GM12878 (cell line): ENCODE data around the gene DEFB132. TPM values are rescaled to one million over a fixed set of nuclear protein-coding genes. Genes with fewer than 3 reads are reported as not detected.

Source experiments
- ATAC-seq: fragments of 200-7000 bp; cut with Tn5 transposase; 3 replicates; pipeline ENCODE4 v1.9.1; 2020; ENCODE audit warnings: mild to moderate bottlenecking, moderate library complexity
- BruUV-seq: library from RNA; stranded (reverse); fragments of 400-500 nt; replicated peaks from 2 replicates; lab custom pipeline; 2021; lab: Mats Ljungman, UMichigan
- CTCF ChIA-PET: fragments of 300-600 bp; sonication (Branson Sonifier 250); formaldehyde crosslinking; extraction: SDS; loops from one replicate; lab custom pipeline; 2021; ENCODE audit warnings: inconsistent platforms; lab: Yijun Ruan, JAX
- POLR2A ChIA-PET: fragments of 350-600 bp; formaldehyde crosslinking; extraction: SDS; loops from one replicate; lab custom pipeline; 2021; ENCODE audit warnings: inconsistent platforms; lab: Charles Lee
- RAD21 ChIA-PET: fragments of 300-600 bp; sonication (Branson Sonifier 250); formaldehyde crosslinking; loops from one replicate; lab custom pipeline; 2023; ENCODE audit warnings: antibody characterized with exemption; ENCODE audit not compliant: unreplicated experiment; lab: Charles Lee
- SMC1A ChIA-PET: fragments of 300-600 bp; sonication (Branson Sonifier 250); formaldehyde crosslinking; loops from one replicate; lab custom pipeline; 2023; ENCODE audit not compliant: unreplicated experiment, uncharacterized antibody; lab: Charles Lee
- DNase-seq: peaks from one replicate; pipeline ENCODE4 v3.0.0-alpha.2; 2011; ENCODE audit warnings: low read depth, low spot score
- FAIRE-seq: peaks from 3 replicates; lab custom pipeline; 2011; peaks lifted over from hg19 to GRCh38; lab: Jason Lieb, UNC
- H2AFZ ChIP-seq: 2 replicates; pipeline ENCODE4 v1.6.0; 2011; ENCODE audit warnings: low read depth, low read length, control low read depth; ENCODE audit not compliant: control insufficient read depth
- H3K27ac ChIP-seq: 2 replicates; pipeline ENCODE4 v1.5.1; 2011; ENCODE audit warnings: control low read depth; ENCODE audit not compliant: control insufficient read depth, insufficient read depth
- H3K27me3 ChIP-seq, 2 experiments: replicated peaks in 1 of 2; 2 replicates each; pipeline versions ENCODE4 v1.6.0 to v1.6.1; 2011; ENCODE audit warnings: low read length in 1 of 2; ENCODE audit not compliant: control insufficient read depth in 2 of 2, insufficient read depth in 2 of 2
- H3K36me3 ChIP-seq, 2 experiments: 2 replicates each; pipeline ENCODE4 v1.5.1; 2011; ENCODE audit warnings: low read length in 1 of 2; ENCODE audit not compliant: control insufficient read depth in 2 of 2, insufficient read depth in 2 of 2
- H3K4me1 ChIP-seq: 2 replicates; pipeline ENCODE4 v1.6.1; 2011; ENCODE audit warnings: mild to moderate bottlenecking, low read length, moderate library complexity, mixed read lengths; ENCODE audit not compliant: control insufficient read depth, insufficient read depth
- H3K4me2 ChIP-seq: 2 replicates; pipeline ENCODE4 v1.6.0; 2011; ENCODE audit warnings: control low read depth; ENCODE audit not compliant: control insufficient read depth, insufficient read depth
- H3K4me3 ChIP-seq: fragments of 200-600 bp; sonication (generic); 2 replicates; pipeline ENCODE4 v1.5.1; 2016
- H3K79me2 ChIP-seq: 2 replicates; pipeline ENCODE4 v1.6.0; 2011; ENCODE audit warnings: low read length; ENCODE audit not compliant: control insufficient read depth, insufficient read depth
- H3K9ac ChIP-seq: 2 replicates; pipeline ENCODE4 v1.8.0; 2011; ENCODE audit warnings: low read length, control low read depth, mixed read lengths; ENCODE audit not compliant: control insufficient read depth, insufficient read depth
- H3K9me3 ChIP-seq: replicated peaks from 3 replicates; pipeline ENCODE4 v1.5.1; 2011; ENCODE audit warnings: mild to moderate bottlenecking, low read length; ENCODE audit not compliant: control insufficient read depth, insufficient read depth
- H4K20me1 ChIP-seq: 2 replicates; pipeline ENCODE4 v1.6.0; 2011; ENCODE audit not compliant: control insufficient read depth, insufficient read depth
- CBFB ChIP-seq: IDR thresholded peaks from 2 replicates; pipeline ENCODE4 v1.6.1; 2016; ENCODE audit warnings: antibody characterized with exemption, low read depth
- HCFC1 ChIP-seq: fragments of 150-350 bp; IDR thresholded peaks from 2 replicates; pipeline ENCODE4 v1.6.1; 2014; ENCODE audit warnings: low read length
- MYB ChIP-seq: fragments of 150-350 bp; IDR thresholded peaks from 2 replicates; pipeline ENCODE4 v1.6.1; 2014; ENCODE audit warnings: mild to moderate bottlenecking, low read depth, low read length, borderline replicate concordance
- RCOR1 ChIP-seq: conservative IDR thresholded peaks from 2 replicates; pipeline ENCODE4 v1.6.1; 2012; ENCODE audit warnings: low read depth, low read length, improper control_type of control experiment
- WGBS: methylation state at CpG from one replicate; pipeline ENCODE4 v1.1.6; 2016; ENCODE audit warnings: low lambda C conversion rate; ENCODE audit not compliant: insufficient replicate concordance, insufficient coverage; ENCODE audit errors: missing lambda C conversion rate; 5-methylcytosine and 5-hydroxymethylcytosine counted together
- in situ Hi-C: fragments of 300-500 bp; cut with MboI; formaldehyde crosslinking; loops from 9 replicates; pipeline ENCODE4 v1.14.3; 2018; ENCODE audit warnings: mixed read lengths
- intact Hi-C: fragments of 100-400 bp; cut with micrococcal nuclease; formaldehyde crosslinking; loops from one replicate; pipeline ENCODE4 v1.14.2; 2022; ENCODE audit not compliant: unreplicated experiment
- polyA plus RNA-seq, 11 experiments: library from polyadenylated mRNA; depleted of rRNA in 4 of 11; unstranded in 6 of 11; stranded (reverse) in 5 of 11; fragments of >200 nt; fragmentation: Nextera tagmentation in 4 of 11; fragmentation: Illumina TruSeq in 1 of 11; extraction: Ambion mirVana in 4 of 11; extraction: Trizol in 1 of 11; gene quantifications; 1 replicate in 1 of 11; 2 replicates in 10 of 11; pipeline versions ENCODE4 v1.2.1 to v1.2.3, GENCODE V29; 2011 to 2016; ENCODE audit warnings: inconsistent platforms in 2 of 11, missing spikeins in 2 of 11, low read depth in 1 of 11
- total RNA-seq, 4 experiments: library from RNA; depleted of rRNA in 3 of 4; stranded (reverse); fragments of >200 nt in 3 of 4; fragmentation: Illumina TruSeq in 1 of 4; extraction: Trizol in 1 of 4; gene quantifications; 2 replicates each; pipeline versions ENCODE4 v1.2.1 to v1.2.3, GENCODE V29; 2013 to 2021
- TF ChIP-seq, protein P1 (sequence below): IDR thresholded peaks from 2 replicates; pipeline ENCODE4 v1.6.1; 2011; ENCODE audit warnings: borderline replicate concordance, low read depth, mild to moderate bottlenecking, moderate library complexity, mixed read lengths, low read length; ENCODE audit not compliant: insufficient read depth; ENCODE audit errors: extremely low read length
- TF ChIP-seq, protein P2 (sequence below), 3 experiments: IDR thresholded peaks in 2 of 3; conservative IDR thresholded peaks in 1 of 3; 2 replicates each; pipeline ENCODE4 v1.5.1; 2011; ENCODE audit warnings: low read depth in 3 of 3, low read length in 3 of 3, mild to moderate bottlenecking in 3 of 3, control low read depth in 2 of 3, moderate library complexity in 2 of 3, inconsistent platforms in 1 of 3, mixed read lengths in 1 of 3; ENCODE audit not compliant: control insufficient read depth in 2 of 3, insufficient read depth in 1 of 3; ENCODE audit errors: extremely low read depth in 1 of 3

Gene DEFB132
- total and polyA plus RNA-seq, 10 of the 15 experiments (the other 5 are each of a cell fraction or from before 2014, with no cell fraction given), result not detected

DNA sequence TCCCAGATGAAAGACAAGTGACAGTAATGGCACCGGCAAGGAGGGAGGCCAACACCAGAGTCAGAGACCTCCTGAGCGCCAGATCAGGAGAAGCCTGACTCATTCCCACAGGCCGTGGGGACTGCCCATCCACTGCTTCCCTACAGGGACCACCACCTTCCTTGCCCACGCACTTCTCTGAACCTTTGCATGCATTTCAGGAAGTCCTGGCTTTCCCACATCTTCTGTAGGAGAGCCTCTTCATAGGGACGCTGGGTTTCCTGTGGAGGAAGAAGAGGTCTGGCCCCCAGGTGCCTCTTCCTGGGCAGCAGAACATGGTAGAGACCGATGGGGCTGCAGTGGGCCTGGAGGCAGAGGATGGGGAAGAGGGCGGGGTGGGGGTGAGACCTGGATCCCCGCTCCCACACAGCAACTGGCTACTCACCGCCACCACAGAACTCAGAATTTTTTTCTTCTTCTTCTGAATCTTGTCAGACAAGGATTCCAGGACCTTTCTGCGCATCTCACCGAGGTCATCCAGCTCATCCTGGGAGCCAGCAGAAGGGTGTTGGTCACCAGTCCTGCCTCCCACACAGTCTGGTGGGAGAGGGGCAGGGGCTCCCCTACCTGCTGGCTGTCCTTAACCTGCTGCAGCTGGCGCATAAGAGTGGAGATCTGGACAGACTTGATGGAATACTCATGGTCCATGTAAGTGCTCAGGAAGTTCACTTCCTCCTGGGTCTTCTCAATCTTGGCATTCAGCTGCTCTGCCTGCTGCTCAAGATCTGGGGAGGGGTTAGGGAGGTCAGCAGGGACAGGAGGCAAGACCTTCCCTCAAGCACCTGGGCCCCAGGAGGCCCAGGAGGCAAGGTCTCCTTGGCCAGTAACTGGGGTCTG, 19.3 kb downstream of the DEFB132 start:
- no peak for FAIRE-seq
- BruUV-seq, result no TSS peak
- POLR2A ChIA-PET, result no interaction called here
- Histone ChIP-seq H3K79me2 (no peaks in the 10 kb centered on the region), H3K4me3 (no peak overlapping the region), H2AFZ (no peak overlapping the region), H3K36me3 (peaks cover 2 to 3% of the 10 kb centered on the region in 2 experiments; a peak in 3 of 4 replicates), H3K9me3 (no peaks in the 10 kb centered on the region), H4K20me1 (no peaks in the 10 kb centered on the region), H3K4me1 (no peaks in the 10 kb centered on the region), H3K4me2 (no peak overlapping the region), H3K27me3 (no peaks in the 10 kb centered on the region), H3K27ac (no peak overlapping the region), H3K9ac (no peak overlapping the region)
- WGBS, result 84% methylated on average over 12 of the region's 12 CpGs
- in situ Hi-C loops (no loop called here), intact Hi-C loops (no loop called here)
- SMC1A ChIA-PET, result no interaction called here
- no peak for TF ChIP-seq MYB
- TF ChIP-seq CBFB, result no peak
- no peak for TF ChIP-seq RCOR1
- TF ChIP-seq HCFC1, result no peak
- TF ChIP-seq, protein P1, sequence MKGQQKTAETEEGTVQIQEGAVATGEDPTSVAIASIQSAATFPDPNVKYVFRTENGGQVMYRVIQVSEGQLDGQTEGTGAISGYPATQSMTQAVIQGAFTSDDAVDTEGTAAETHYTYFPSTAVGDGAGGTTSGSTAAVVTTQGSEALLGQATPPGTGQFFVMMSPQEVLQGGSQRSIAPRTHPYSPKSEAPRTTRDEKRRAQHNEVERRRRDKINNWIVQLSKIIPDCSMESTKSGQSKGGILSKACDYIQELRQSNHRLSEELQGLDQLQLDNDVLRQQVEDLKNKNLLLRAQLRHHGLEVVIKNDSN, result no peak
- TF ChIP-seq, protein P2, sequence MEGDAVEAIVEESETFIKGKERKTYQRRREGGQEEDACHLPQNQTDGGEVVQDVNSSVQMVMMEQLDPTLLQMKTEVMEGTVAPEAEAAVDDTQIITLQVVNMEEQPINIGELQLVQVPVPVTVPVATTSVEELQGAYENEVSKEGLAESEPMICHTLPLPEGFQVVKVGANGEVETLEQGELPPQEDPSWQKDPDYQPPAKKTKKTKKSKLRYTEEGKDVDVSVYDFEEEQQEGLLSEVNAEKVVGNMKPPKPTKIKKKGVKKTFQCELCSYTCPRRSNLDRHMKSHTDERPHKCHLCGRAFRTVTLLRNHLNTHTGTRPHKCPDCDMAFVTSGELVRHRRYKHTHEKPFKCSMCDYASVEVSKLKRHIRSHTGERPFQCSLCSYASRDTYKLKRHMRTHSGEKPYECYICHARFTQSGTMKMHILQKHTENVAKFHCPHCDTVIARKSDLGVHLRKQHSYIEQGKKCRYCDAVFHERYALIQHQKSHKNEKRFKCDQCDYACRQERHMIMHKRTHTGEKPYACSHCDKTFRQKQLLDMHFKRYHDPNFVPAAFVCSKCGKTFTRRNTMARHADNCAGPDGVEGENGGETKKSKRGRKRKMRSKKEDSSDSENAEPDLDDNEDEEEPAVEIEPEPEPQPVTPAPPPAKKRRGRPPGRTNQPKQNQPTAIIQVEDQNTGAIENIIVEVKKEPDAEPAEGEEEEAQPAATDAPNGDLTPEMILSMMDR (IDR thresholded peaks at IDR 0.05 in 2 of 3, conservative IDR thresholded peaks at IDR 0.05 in 1 of 3; ENCODE audit: control insufficient read depth in 2 of 3, extremely low read depth in 1 of 3, insufficient read depth in 1 of 3, low read depth in 3 of 3, low read length in 3 of 3), result no peak
- RAD21 ChIA-PET, result no interaction called here
- no peak for ATAC-seq
- CTCF ChIA-PET, result no interaction called here
- no peak for DNase-seq
